CD14-positive monocyte (primary cell): ENCODE data around the gene PAAF1. TPM values are rescaled to one million over a fixed set of nuclear protein-coding genes. Genes with fewer than 3 reads are reported as not detected.

Experiments
- DNase-seq, 3 donors: peaks; one replicate each; pipeline ENCODE4 v3.0.0-alpha.2; 2011 to 2022
- H2AFZ ChIP-seq: 2 replicates; pipeline ENCODE4 v1.6.0; 2012; ENCODE audit warnings: mild to moderate bottlenecking, low read depth, low read length, inconsistent platforms; ENCODE audit not compliant: insufficient read depth, poor library complexity, severe bottlenecking
- H3K27ac ChIP-seq, 2 donors: 1 replicate in 1 of 2; 2 replicates in 1 of 2; pipeline ENCODE4 v1.5.1; 2012 to 2013; ENCODE audit warnings: low read length in 2 of 2, control low read depth in 1 of 2, inconsistent platforms in 1 of 2, low read depth in 1 of 2, mild to moderate bottlenecking in 1 of 2
- H3K27me3 ChIP-seq, 2 donors: one replicate each; pipeline versions ENCODE4 v1.6.0 to v1.6.1; 2011 to 2013; ENCODE audit warnings: low read length in 2 of 2; ENCODE audit not compliant: control insufficient read depth in 2 of 2, insufficient read depth in 2 of 2
- H3K36me3 ChIP-seq, 2 donors: replicated peaks in 1 of 2; 1 replicate in 1 of 2; 2 replicates in 1 of 2; pipeline versions ENCODE4 v1.5.1 to v1.6.1; 2012 to 2013; ENCODE audit warnings: low read length in 2 of 2, control low read depth in 1 of 2, inconsistent platforms in 1 of 2, mild to moderate bottlenecking in 1 of 2; ENCODE audit not compliant: insufficient read depth in 2 of 2, control insufficient read depth in 1 of 2
- H3K4me1 ChIP-seq, 2 donors: 1 replicate in 1 of 2; 2 replicates in 1 of 2; pipeline versions ENCODE4 v1.5.1 to v1.6.1; 2012 to 2013; ENCODE audit warnings: low read length in 2 of 2, control low read depth in 1 of 2, inconsistent platforms in 1 of 2, mild to moderate bottlenecking in 1 of 2, moderate library complexity in 1 of 2; ENCODE audit not compliant: insufficient read depth in 2 of 2, control insufficient read depth in 1 of 2
- H3K4me2 ChIP-seq: replicated peaks from 2 replicates; pipeline ENCODE3; 2012; ENCODE audit warnings: low read length, moderate library complexity, mild to moderate bottlenecking; ENCODE audit not compliant: poor library complexity, severe bottlenecking; ENCODE audit errors: extremely low read depth
- H3K4me3 ChIP-seq, 3 experiments: fragments of 200-600 bp in 1 of 3; sonication (generic) in 1 of 3; replicated peaks in 1 of 3; 1 replicate in 2 of 3; 2 replicates in 1 of 3; pipeline ENCODE4 v1.5.1; 2011 to 2013; ENCODE audit warnings: low read length in 3 of 3, mild to moderate bottlenecking in 3 of 3, control low read depth in 2 of 3, low read depth in 2 of 3, inconsistent platforms in 1 of 3, moderate library complexity in 1 of 3
- H3K79me2 ChIP-seq: 2 replicates; pipeline ENCODE4 v1.6.0; 2012; ENCODE audit warnings: mild to moderate bottlenecking, control low read depth, inconsistent platforms, low read length, moderate library complexity; ENCODE audit not compliant: insufficient read depth
- H3K9ac ChIP-seq: 2 replicates; pipeline ENCODE4 v1.6.0; 2017; ENCODE audit warnings: low read length, mild to moderate bottlenecking; ENCODE audit not compliant: insufficient read depth, poor library complexity, severe bottlenecking
- H3K9me3 ChIP-seq, 2 donors: replicated peaks in 1 of 2; 1 replicate in 1 of 2; 2 replicates in 1 of 2; pipeline versions ENCODE4 v1.5.1 to v1.6.1; 2012 to 2013; ENCODE audit warnings: low read length in 2 of 2, control low read depth in 1 of 2; ENCODE audit not compliant: control insufficient read depth in 1 of 2, insufficient read depth in 1 of 2
- H4K20me1 ChIP-seq: 2 replicates; pipeline ENCODE4 v1.6.0; 2012; ENCODE audit warnings: mild to moderate bottlenecking, low read length, control low read depth, moderate library complexity; ENCODE audit not compliant: insufficient read depth
- H3K27ac Mint-ChIP-seq, 7 donors: one replicate each; pipeline ENCODE4 v1.8.0; 2020; ENCODE audit warnings: mild to moderate bottlenecking in 7 of 7, mixed read lengths in 7 of 7, moderate library complexity in 6 of 7, inconsistent platforms in 2 of 7
- H3K27me3 Mint-ChIP-seq, 3 donors: one replicate each; pipeline ENCODE4 v1.8.0; 2021 to 2022; ENCODE audit warnings: low read depth in 3 of 3, mild to moderate bottlenecking in 3 of 3, mixed read lengths in 3 of 3, moderate library complexity in 3 of 3, inconsistent platforms in 1 of 3
- H3K36me3 Mint-ChIP-seq, 2 donors: one replicate each; pipeline ENCODE4 v1.8.0; 2020; ENCODE audit warnings: mixed read lengths in 2 of 2, inconsistent platforms in 1 of 2, mild to moderate bottlenecking in 1 of 2
- H3K4me1 Mint-ChIP-seq: one replicate; pipeline ENCODE4 v1.8.0; 2020; ENCODE audit warnings: mild to moderate bottlenecking, mixed read lengths
- H3K4me3 Mint-ChIP-seq, 2 donors: one replicate each; pipeline ENCODE4 v1.8.0; 2020; ENCODE audit warnings: mild to moderate bottlenecking in 2 of 2, mixed read lengths in 2 of 2, moderate library complexity in 1 of 2
- H3K9me3 Mint-ChIP-seq, 7 donors: one replicate each; pipeline ENCODE4 v1.8.0; 2020 to 2022; ENCODE audit warnings: mixed read lengths in 7 of 7, mild to moderate bottlenecking in 6 of 7, moderate library complexity in 6 of 7, inconsistent platforms in 2 of 7
- CTCF ChIP-seq: fragments of 200-600 bp; IDR thresholded peaks from one replicate; pipeline ENCODE4 v1.8.0; 2022; ENCODE audit warnings: antibody characterized with exemption, mild to moderate bottlenecking
- WGBS: methylation state at CpG from one replicate; pipeline ENCODE4 v1.1.5; 2013; ENCODE audit warnings: missing lambda C conversion rate; ENCODE audit not compliant: insufficient coverage; 5-methylcytosine and 5-hydroxymethylcytosine counted together
- intact Hi-C, 2 donors: fragments of 100-400 bp; cut with micrococcal nuclease; formaldehyde crosslinking; loops; one replicate each; pipeline versions ENCODE4 v1.15.0 to v1.15.1; 2023
- polyA plus RNA-seq, 3 donors: library from polyadenylated mRNA; depleted of rRNA in 1 of 3; unstranded in 2 of 3; stranded (reverse) in 1 of 3; fragments of 300-500 nt in 2 of 3; fragments of >200 nt in 1 of 3; fragmentation: Illumina TruSeq in 2 of 3; gene quantifications; 1 replicate in 2 of 3; 2 replicates in 1 of 3; pipeline ENCODE4 v1.2.3, GENCODE V29; 2012 to 2021

The PAAF1 gene
- polyA plus RNA-seq, 3 donors, result 12.0 to 13.7 (median 12.9) TPM

GRCh38 chr11:73914284-73914683, 37.5 kb downstream of the PAAF1 start:
- intact Hi-C loops, result no loop called here
- Mint-ChIP-seq H3K9me3 (no peaks in the 10 kb centered on the region), H3K4me1 (peaks cover 18% of the 10 kb centered on the region), H3K27me3 (peaks cover 0 to 4% (median 3%) of the 10 kb centered on the region in 3 donors), H3K27ac (peak overlapping the region in 1 of 7 donors; percentile 34), H3K36me3 (peaks cover 63 to 82% of the 10 kb centered on the region in 2 donors), H3K4me3 (no peak overlapping the region)
- Histone ChIP-seq H3K9me3 (no peaks in the 10 kb centered on the region), H3K4me3 (no peak overlapping the region), H4K20me1 (no peaks in the 10 kb centered on the region), H3K4me1 (peaks cover 20 to 21% of the 10 kb centered on the region in 2 donors), H3K4me2 (no peak overlapping the region), H3K79me2 (no peaks in the 10 kb centered on the region), H3K36me3 (peaks cover 49 to 72% of the 10 kb centered on the region in 2 donors), H3K9ac (no peak overlapping the region), H3K27me3 (no peaks in the 10 kb centered on the region), H2AFZ (no peak overlapping the region), H3K27ac (no peak overlapping the region)
- TF ChIP-seq CTCF, result no peak
- WGBS, result 100% methylated on average over 3 of the region's 4 CpGs
- no peak for DNase-seq

DNA sequence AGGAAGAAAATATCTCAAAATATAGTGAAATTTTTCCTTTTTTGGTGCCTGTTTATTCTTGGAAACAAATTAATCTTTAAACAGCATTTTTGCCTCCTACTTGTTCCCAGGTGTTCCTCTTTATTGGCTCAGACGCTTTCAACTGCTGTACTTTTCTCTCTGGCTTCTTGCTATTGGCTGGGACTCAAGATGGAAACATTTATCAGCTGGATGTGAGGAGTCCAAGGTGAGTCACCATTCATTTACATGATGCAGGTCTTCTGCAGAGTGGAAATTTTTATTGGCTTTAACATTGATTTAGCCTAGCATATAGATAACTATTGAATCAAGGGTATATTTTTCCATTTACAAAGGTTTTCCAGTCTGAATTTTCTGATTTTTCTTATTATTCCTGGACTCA, 39.6 kb downstream of the PAAF1 start:
- no peak for TF ChIP-seq CTCF
- Mint-ChIP-seq H3K9me3 (no peaks in the 10 kb centered on the region), H3K36me3 (peaks cover 58 to 75% of the 10 kb centered on the region in 2 donors), H3K27ac (peak overlapping the region in 1 of 7 donors; percentile 57), H3K4me3 (no peak overlapping the region), H3K27me3 (peaks cover 0 to 3% (median 3%) of the 10 kb centered on the region in 3 donors), H3K4me1 (peaks cover 18% of the 10 kb centered on the region)
- H3K9me3 ChIP-seq, result no peaks in the 10 kb centered on the region
- H3K4me3 ChIP-seq, result no peak overlapping the region
- H3K79me2 ChIP-seq, result no peaks in the 10 kb centered on the region
- no peak overlapping the region for H2AFZ ChIP-seq
- no peaks in the 10 kb centered on the region for H4K20me1 ChIP-seq
- H3K9ac ChIP-seq, result no peak overlapping the region
- no peak for DNase-seq
- peak overlapping the region in 1 of 2 donors; percentile 3 for H3K27ac ChIP-seq
- H3K36me3 ChIP-seq, result peaks cover 39 to 63% of the 10 kb centered on the region in 2 donors
- intact Hi-C loops, result no loop called here
- no peaks in the 10 kb centered on the region for H3K27me3 ChIP-seq
- H3K4me2 ChIP-seq, result no peak overlapping the region
- peaks cover 20 to 21% of the 10 kb centered on the region in 2 donors for H3K4me1 ChIP-seq
- WGBS, result no CpG with 5 or more reads among the region's 1 CpG
